Stomach (tissue), 9 donors: ENCODE data around the gene HMG20A. TPM values are rescaled to one million over a fixed set of nuclear protein-coding genes. Genes with fewer than 3 reads are reported as not detected.

ENCODE experiments used
- DNase-seq, 2 donors: peaks; one replicate each; pipeline versions ENCODE4 v3.0.0 to v3.0.0-alpha.2; 2013 to 2019
- H3K27ac ChIP-seq, 5 donors: fragments of 200-600 bp in 4 of 5; sonication (generic) in 4 of 5; one replicate each; pipeline ENCODE4 v1.5.1; 2013 to 2019; ENCODE audit warnings: mild to moderate bottlenecking in 1 of 5, moderate library complexity in 1 of 5
- H3K27me3 ChIP-seq, 3 donors: fragments of 200-600 bp; sonication (generic); one replicate each; pipeline ENCODE4 v1.5.1; 2017 to 2019; ENCODE audit warnings: mixed run types in 1 of 3
- H3K36me3 ChIP-seq, 4 donors: fragments of 200-600 bp; sonication (generic); 1 replicate in 3 of 4; 2 replicates in 1 of 4; pipeline ENCODE4 v1.5.1; 2016 to 2019
- H3K4me1 ChIP-seq, 4 donors: fragments of 200-600 bp; sonication (generic); one replicate each; pipeline ENCODE4 v1.5.1; 2016 to 2019
- H3K4me3 ChIP-seq, 4 donors: fragments of 200-600 bp; sonication (generic) in 3 of 4; one replicate each; pipeline ENCODE4 v1.5.1; 2016 to 2019; ENCODE audit warnings: mild to moderate bottlenecking in 1 of 4
- H3K9me3 ChIP-seq, 4 donors: fragments of 200-600 bp; sonication (generic); one replicate each; pipeline ENCODE4 v1.5.1; 2016 to 2019
- CTCF ChIP-seq, 7 experiments: fragments of 450-650 bp in 4 of 7; fragments of 200-600 bp in 3 of 7; sonication (generic) in 3 of 7; IDR thresholded peaks; one replicate each; pipeline ENCODE4 v1.5.1; 2016 to 2019; ENCODE audit warnings: antibody characterized with exemption in 7 of 7, control low read depth in 2 of 7, mild to moderate bottlenecking in 1 of 7
- EP300 ChIP-seq: sonication (generic); formaldehyde crosslinking; IDR thresholded peaks from one replicate; pipeline ENCODE4 v1.6.1; 2017; ENCODE audit warnings: antibody characterized with exemption
- POLR2A ChIP-seq, 4 donors: fragments of 450-650 bp; IDR thresholded peaks; one replicate each; pipeline ENCODE4 v1.6.1; 2016; ENCODE audit warnings: antibody characterized with exemption in 4 of 4, control low read depth in 2 of 4, mild to moderate bottlenecking in 1 of 4, moderate library complexity in 1 of 4
- POLR2AphosphoS5 ChIP-seq, 3 donors: sonication (generic); formaldehyde crosslinking; IDR thresholded peaks; one replicate each; pipeline ENCODE4 v1.6.1; 2016; ENCODE audit warnings: antibody characterized with exemption in 3 of 3
- WGBS, 5 donors: extraction: QIAGEN DNeasy Blood & Tissue Kit in 3 of 5; methylation state at CpG; one replicate each; pipeline versions ENCODE4 v1.1.5 to v1.1.7; 2013 to 2018; 5-methylcytosine and 5-hydroxymethylcytosine counted together
- intact Hi-C: fragments of 100-400 bp; cut with DNase I; formaldehyde crosslinking; loops from one replicate; pipeline ENCODE4 v1.15.1; 2023; ENCODE audit warnings: low total_unique reads
- polyA plus RNA-seq, 3 donors: library from polyadenylated mRNA; stranded (reverse); fragments of 200-250 nt; gene quantifications; one replicate each; pipeline ENCODE4 v1.2.3, GENCODE V29; 2013
- total RNA-seq, 5 donors: library from RNA; depleted of rRNA; stranded (reverse); fragments of >200 nt; gene quantifications; one replicate each; pipeline versions ENCODE4 v1.1.0 to v1.2.3, GENCODE V29; 2014 to 2016
- donor health status: healthy with polysubstance abuse.
- donor health status: Bipolar disorder and iron deficiency.
- donor health status: healthy.

HMG20A gene
- total and polyA plus RNA-seq, 8 donors = 8.1 to 51.8 (median 22.6) TPM

- intact Hi-C loops = no loop called here
- H3K4me3 ChIP-seq = no peak overlapping the region
- no peak overlapping the region for H3K27ac ChIP-seq
- TF ChIP-seq CTCF (IDR thresholded peaks at IDR 0.05) = no peak
- no peak for TF ChIP-seq POLR2AphosphoS5 (IDR thresholded peaks at IDR 0.05)
- no peak for TF ChIP-seq POLR2A (IDR thresholded peaks at IDR 0.05)
- no peak for TF ChIP-seq EP300
- no peaks in the 10 kb centered on the region for H3K9me3 ChIP-seq
- WGBS, 5 donors = 90 to 100% (median 96%) methylated on average over 2 of the region's 2 CpGs
- no peak for DNase-seq
- H3K4me1 ChIP-seq = no peaks in the 10 kb centered on the region
- no peaks in the 10 kb centered on the region for H3K36me3 ChIP-seq
- no peaks in the 10 kb centered on the region for H3K27me3 ChIP-seq
These were observed 94.9 kb downstream of the HMG20A start for GRCh38 chr15:77515613-77516012.

- DNase-seq = no peak
- no peaks in the 10 kb centered on the region for H3K9me3 ChIP-seq
- H3K36me3 ChIP-seq = no peaks in the 10 kb centered on the region
- H3K27me3 ChIP-seq = no peaks in the 10 kb centered on the region
- TF ChIP-seq CTCF (IDR thresholded peaks at IDR 0.05) (no peak), EP300 (no peak), POLR2A (IDR thresholded peaks at IDR 0.05) (no peak), POLR2AphosphoS5 (IDR thresholded peaks at IDR 0.05) (no peak)
- H3K27ac ChIP-seq = no peak overlapping the region
- H3K4me3 ChIP-seq = no peak overlapping the region
- no peaks in the 10 kb centered on the region for H3K4me1 ChIP-seq
- intact Hi-C loops = no loop called here
- WGBS, 5 donors = 84 to 94% (median 90%) methylated on average over 7 of the region's 7 CpGs
These were observed 95.4 kb downstream of the HMG20A start for GRCh38 chr15:77516076-77516475.

GRCh38 chr15:77516786-77517185, 96.1 kb downstream of the HMG20A start:
- no peaks in the 10 kb centered on the region for H3K9me3 ChIP-seq
- no peak overlapping the region for H3K4me3 ChIP-seq
- H3K27me3 ChIP-seq = no peaks in the 10 kb centered on the region
- DNase-seq = no peak
- TF ChIP-seq POLR2AphosphoS5 (IDR thresholded peaks at IDR 0.05) (no peak), POLR2A (IDR thresholded peaks at IDR 0.05) (no peak), CTCF (IDR thresholded peaks at IDR 0.05) (no peak), EP300 (no peak)
- H3K4me1 ChIP-seq = no peaks in the 10 kb centered on the region
- H3K36me3 ChIP-seq = no peaks in the 10 kb centered on the region
- WGBS, 5 donors = 95 to 99% (median 96%) methylated on average over 12 of the region's 12 CpGs
- intact Hi-C loops = no loop called here
- H3K27ac ChIP-seq = no peak overlapping the region

- Histone ChIP-seq H3K4me3 (no peak overlapping the region), H3K27ac (no peak overlapping the region), H3K9me3 (no peaks in the 10 kb centered on the region), H3K27me3 (no peaks in the 10 kb centered on the region), H3K36me3 (no peaks in the 10 kb centered on the region), H3K4me1 (no peaks in the 10 kb centered on the region)
- WGBS, 5 donors = 84 to 90% (median 86%) methylated on average over 7 of the region's 7 CpGs
- intact Hi-C loops = no loop called here
- TF ChIP-seq POLR2AphosphoS5 (IDR thresholded peaks at IDR 0.05) = no peak
- TF ChIP-seq POLR2A (IDR thresholded peaks at IDR 0.05) = no peak
- no peak for TF ChIP-seq EP300
- TF ChIP-seq CTCF (IDR thresholded peaks at IDR 0.05) = no peak
- no peak for DNase-seq
These were observed 96.9 kb downstream of the HMG20A start for GRCh38 chr15:77517579-77517978.
